Activated T-helper 9 cell treated with anti-CD3 and anti-CD28 coated beads, Interleukin-2, amount 50 U/mL, for 16 hours (primary cell): ENCODE results near the gene PFKL.
"Not testable (repeated sequence)": the region's sequence is repeated elsewhere in the genome, so short reads cannot be mapped to it uniquely, and the experiment has no call there.

ENCODE experiments used
- DNase-seq: peaks from one replicate; pipeline ENCODE4 v3.0.0-alpha.2; 2020; ENCODE audit warnings: low read depth

Gene PFKL

DNA sequence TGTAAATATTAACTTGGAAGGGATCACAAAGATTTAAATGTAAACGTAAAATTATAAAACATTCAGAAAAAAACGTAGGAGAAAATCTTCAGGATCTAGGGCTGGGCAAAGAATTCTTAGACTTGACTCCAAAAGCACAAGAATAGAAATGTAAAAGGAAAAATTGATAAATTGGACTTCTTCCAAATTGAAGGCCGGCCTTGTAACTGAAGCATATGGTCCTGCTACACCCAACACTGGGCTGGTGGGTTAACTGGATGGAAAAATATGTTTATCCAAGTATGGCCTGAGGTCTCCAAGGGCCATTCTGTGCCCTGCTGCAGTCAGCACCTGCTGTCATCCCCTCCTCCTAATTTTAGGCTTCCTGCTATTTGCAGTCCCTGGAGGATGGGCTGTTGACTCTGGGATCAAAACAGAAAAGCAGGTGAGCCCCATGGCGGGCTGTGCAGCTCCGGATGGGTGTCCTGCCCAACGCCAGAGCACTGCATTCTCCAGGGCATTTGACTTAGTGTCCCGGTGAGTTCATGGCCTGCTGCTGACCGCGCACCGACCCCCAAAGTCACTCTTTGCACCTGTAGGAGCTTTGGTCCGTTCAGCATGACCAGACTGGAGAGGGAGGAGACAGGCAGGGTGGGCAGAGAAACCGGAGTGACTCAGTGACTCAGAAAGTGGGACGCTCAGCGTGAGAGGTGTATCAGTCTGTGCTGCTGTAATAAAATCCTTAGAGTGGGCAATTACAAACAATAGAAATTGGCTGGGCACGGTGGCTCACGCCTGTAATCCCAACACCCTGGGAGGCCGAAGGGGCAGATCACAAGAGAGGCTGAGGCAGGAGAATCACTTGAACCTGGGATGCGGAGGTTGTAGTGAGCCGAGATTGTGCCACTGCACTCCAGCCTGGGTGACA is 20.2 kb upstream of the PFKL start:
- no peak for DNase-seq

DNA sequence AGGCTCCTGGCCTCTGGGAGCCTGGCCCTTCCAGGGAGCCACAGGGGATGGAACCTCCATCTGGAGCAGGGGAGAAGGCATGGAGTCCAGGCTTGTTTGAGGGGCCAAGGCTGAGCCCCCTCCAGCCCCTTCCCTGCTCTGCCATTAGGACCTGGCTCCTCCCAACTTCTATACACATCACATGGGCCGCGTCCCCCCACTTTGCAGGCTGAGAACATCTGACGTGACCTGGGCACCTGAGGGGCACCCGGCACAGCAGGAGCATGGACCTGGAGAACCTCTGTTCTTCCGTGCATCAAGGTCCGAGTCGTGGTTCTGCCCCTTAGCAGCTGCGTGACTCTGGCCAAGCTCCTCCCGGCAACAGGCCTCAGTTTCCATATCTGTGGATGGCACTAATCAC is 18.1 kb upstream of the PFKL start:
- DNase-seq, result no peak

DNA sequence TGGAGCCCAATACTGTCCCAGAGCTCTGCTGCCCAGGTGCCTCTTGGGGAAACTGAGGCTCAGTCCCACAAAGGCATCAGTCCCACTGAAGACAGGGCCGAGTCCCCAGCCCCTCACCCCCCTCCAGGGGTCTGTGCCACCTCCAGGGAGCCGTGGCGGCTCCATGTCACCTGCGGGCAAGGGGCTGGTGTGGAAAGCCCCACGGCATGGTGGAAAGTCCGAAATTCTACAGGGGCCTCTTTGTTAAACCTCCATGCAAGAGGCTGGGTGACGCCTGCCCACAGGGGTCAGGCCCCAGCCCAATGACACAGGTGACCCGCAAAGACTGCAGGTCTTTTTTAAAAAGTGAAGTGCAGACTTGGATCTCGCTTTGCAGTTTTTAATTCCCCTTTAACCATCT is 17.5 kb upstream of the PFKL start:
- DNase-seq, result no peak

DNA sequence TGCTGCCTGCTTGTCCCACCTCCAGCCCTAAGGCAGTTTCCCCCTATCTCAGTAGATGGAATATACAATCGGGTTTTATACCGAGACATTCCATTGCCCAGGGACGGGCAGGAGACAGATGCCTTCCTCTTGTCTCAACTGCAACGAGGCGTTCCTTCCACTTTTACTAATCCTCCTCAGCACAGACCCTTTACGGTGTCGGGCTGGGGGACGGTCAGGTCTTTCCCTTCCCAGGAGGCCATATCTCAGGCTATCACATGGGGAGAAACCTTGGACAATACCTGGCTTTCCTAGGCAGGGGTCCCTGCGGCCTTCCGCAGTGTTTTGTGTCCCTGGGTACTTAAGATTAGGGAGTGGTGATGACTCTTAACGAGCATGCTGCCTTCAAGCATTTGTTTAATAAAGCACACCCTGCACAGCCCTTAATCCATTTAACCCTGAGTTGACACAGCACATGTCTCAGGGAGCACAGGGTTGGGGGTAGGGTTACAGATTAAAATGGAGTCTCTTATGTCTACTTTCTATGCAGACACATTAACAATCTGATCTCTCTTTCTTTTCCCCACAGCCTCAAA is 16.6 kb upstream of the PFKL start:
- DNase-seq, result not testable (repeated sequence)

DNA sequence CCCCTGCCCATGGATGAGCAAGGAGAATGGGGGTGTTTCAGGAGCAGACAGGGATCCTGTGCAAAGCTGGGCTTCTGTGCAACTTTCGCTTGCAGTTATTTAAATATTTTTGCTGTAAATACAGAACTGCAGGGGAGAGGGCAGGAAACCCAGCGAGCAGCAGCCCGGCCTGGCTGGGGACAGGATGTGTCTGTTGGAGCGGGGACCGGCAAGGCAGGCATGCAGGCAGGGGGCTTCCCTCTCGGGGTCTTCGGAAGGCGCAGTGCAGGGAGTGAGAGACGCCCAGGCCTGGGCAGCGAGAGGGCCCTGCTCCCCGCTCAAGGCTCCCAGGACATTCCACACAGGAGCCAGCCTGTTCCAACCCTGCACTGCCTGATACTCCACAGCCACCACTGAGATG is 15.9 kb upstream of the PFKL start:
- no peak for DNase-seq

- DNase-seq, result no peak
Measured at GRCh38 chr21:44285138-44285992, 14.5 kb upstream of the PFKL start, which contains the start of gene AIRE. TSS of gene AIRE (plus strand) at chr21:44285876. CDS start at chr21:44286007, 131 bp downstream.

- DNase-seq, result no peak
Measured at GRCh38 chr21:44286086-44286715, 13.7 kb upstream of the PFKL start.

DNA sequence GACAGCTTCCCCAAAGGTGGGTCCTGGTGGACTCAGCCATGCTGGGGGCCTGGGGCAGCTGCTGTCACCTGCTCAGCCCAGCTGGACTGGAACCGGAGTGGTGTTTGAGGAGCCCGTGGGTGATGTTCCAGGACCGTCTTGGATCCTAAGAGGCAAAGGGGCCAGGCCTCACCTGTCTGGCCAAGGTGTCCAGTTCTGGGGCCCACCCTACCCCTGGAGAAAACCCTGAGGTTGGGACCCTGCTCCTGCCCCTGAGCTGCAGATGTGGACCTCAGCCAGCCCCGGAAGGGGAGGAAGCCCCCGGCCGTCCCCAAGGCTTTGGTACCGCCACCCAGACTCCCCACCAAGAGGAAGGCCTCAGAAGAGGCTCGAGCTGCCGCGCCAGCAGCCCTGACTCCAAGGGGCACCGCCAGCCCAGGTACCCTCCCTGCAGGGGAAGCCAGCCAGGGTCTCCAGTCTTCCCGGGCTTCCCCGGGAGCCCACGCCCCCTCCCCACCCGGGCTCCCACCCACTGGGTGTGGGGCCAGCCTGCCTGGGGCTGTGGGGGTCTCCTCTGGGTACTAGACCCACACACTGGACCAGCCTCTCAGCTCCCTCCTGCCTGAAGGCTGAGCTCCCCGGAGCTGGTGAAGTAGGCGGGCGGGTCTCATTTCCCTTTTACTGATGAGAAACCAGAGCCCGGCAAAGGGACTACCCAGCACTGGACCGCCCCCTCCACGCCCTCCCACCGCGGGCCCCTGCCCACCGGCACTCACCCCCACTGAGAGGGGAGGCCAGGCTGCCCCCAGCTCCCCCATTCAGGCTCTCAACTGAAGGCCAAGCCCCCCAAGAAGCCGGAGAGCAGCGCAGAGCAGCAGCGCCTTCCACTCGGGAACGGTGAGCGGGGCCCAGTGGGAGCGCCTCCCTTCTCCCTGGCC is 12.9 kb upstream of the PFKL start:
- no peak for DNase-seq

DNA sequence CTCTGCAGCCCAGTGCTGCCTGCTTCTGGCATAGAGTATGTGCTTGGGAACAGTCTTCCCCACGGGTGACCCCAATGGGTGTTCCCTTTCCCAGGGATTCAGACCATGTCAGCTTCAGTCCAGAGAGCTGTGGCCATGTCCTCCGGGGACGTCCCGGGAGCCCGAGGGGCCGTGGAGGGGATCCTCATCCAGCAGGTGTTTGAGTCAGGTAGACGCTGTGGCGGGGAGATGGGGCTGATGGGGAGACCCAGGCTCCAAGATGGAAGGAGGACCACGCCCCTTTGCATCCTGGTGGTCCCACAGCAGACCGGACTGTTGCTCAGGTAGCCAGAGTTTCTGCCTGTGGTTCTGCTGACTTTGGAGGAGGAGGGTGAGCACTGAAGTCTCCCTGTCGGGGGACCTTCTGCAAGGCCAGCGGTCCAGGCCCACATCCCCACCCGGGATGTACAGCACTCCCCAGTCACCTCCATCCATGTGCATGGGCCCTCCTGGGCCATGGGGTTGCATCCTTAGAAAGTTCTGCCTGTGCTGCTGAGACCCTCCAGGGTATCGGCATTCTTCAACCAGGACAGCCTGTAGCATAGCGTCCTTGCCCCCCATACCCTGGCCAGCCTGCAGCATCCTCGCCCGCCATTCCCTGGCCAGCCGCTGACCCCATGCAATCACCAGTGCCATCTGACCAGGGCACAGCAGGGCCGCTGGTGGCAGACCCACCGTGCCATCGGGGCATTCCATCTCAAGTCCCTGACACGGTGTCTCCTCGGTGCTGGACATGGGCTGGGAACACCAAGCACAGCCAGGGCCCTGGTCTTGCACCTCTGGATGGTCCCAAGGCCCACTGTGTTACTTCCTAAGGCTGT is 11.4 kb upstream of the PFKL start:
- DNase-seq, result no peak

- DNase-seq, result no peak
Measured at GRCh38 chr21:44289381-44290010, 10.4 kb upstream of the PFKL start.

- DNase-seq, result no peak
Measured at GRCh38 chr21:44290327-44291077, 9.4 kb upstream of the PFKL start.

DNA sequence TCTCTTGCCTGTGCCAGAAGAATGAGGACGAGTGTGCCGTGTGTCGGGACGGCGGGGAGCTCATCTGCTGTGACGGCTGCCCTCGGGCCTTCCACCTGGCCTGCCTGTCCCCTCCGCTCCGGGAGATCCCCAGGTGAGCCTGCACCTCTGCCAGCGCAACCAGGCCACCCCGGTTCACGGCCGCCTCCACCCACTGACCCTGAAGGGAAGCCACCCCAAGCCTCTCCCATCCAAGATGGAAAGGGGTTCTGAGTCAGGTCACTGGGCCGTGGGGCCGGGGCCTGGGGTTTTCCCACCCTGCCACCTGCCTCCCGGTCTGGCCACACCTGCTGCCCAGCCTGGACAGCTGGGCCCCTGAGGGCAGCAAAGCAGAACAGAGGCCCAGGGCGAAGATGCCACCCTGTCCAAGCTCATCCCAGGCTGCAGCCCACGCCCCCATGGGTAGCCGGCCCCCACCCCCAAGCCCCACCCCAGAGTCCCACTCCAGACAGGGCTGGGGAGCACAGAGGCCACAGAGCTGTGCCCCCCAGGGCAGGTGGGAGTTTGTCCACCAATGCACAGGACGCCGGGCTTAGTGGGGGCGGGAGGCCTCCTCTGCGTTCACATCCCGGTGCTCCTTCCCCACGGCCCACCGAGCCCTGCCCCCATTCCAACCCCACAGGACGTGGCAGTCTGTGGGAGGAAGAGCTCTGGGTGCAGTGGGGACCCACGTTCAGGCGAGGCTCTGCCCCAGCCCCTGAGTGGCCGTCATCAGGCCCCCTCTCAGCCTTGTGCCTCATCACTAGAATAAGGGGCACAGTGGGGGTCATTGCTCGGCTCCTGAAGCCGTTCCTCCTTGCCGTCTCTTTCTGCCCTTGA is 8.5 kb upstream of the PFKL start:
- DNase-seq, result no peak

GRCh38 chr21:44291936-44292811 is 7.7 kb upstream of the PFKL start:
- no peak for DNase-seq

GRCh38 chr21:44292812-44293195 is 7.0 kb upstream of the PFKL start:
- no peak for DNase-seq

DNA sequence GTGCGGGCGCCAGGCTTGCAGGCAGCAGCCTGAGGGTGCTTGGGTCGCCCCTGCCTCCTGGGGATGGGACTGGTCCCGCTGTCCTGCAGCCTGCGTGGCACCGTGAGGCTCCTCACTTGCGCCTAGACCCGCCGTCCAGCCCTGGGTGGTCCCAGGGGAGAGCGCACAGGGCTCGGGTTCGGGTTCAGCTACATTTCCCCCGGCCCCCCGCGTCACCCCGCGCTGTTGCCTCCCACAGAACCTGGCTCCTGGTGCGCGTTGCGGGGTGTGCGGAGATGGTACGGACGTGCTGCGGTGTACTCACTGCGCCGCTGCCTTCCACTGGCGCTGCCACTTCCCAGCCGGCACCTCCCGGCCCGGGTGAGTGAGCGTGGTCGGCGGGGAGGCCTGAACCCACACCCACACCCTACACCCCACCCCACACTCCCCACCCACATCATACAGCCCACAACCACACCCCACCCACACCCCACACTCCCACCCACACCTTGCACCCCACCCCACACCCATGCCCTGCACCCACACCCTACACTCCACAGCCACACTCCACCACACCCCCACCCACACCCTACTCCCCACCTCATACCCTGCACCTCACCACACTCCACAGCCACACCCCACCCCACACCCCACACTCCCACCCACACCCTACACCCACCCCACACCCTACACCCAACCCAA is 6.2 kb upstream of the PFKL start:
- no peak for DNase-seq
